K562 (cell line): ENCODE data around the gene HDAC6. TPM values are rescaled to one million over a fixed set of nuclear protein-coding genes. Genes with fewer than 3 reads are reported as not detected.

Experiments used
- polyA plus RNA-seq, 8 experiments: library from polyadenylated mRNA; depleted of rRNA in 4 of 8; stranded (reverse) in 5 of 8; unstranded in 3 of 8; fragments of >200 nt; fragmentation: Nextera tagmentation in 2 of 8; fragmentation: Illumina TruSeq in 1 of 8; extraction: Ambion mirVana in 2 of 8; extraction: Trizol in 1 of 8; gene quantifications; 2 replicates each; pipeline versions ENCODE4 v1.2.1 to v1.2.3, GENCODE V29; 2011 to 2014; ENCODE audit warnings: inconsistent platforms in 1 of 8, missing spikeins in 1 of 8
- small RNA-seq: library from RNA; depleted of rRNA; stranded (forward); fragments of <200 nt; gene quantifications from one replicate; pipeline ENCODE3, GENCODE V24; 2014
- total RNA-seq, 7 experiments: library from RNA; depleted of rRNA in 6 of 7; stranded (reverse); fragments of >200 nt in 6 of 7; fragmentation: Illumina TruSeq in 2 of 7; extraction: Trizol in 2 of 7; gene quantifications; 2 replicates each; pipeline versions ENCODE4 v1.2.1 to v1.2.3, GENCODE V29; 2011 to 2021; ENCODE audit warnings: low replicate concordance in 1 of 7

HDAC6 gene
- total and polyA plus RNA-seq, 9 of the 15 experiments (the other 6 are each of a cell fraction or from before 2014, with no cell fraction given) = 29.9 to 101 (median 71.2) TPM

Small RNA genes lying within 50 kb of the gene (small RNA-seq; reads per million reads assigned to genes)
- not detected for gene RNU6-29P

Other genes with a start within 250 kb of the HDAC6 start
Only the 7 nearest of the 16 such genes appear.
- 21.7 and 29.1 TPM in 2 replicates for gene SUV39H1, start 105.3 kb upstream of the HDAC6 start, total RNA-seq (2014; rRNA removed)
- gene SUV39H1, start 105.3 kb upstream of the HDAC6 start, total RNA-seq (2014; rRNA removed; fragmentation: Illumina TruSeq; extraction: Trizol) = 11.5 and 13.1 TPM in 2 replicates
- gene SUV39H1, start 105.3 kb upstream of the HDAC6 start, total RNA-seq (2015; rRNA removed; fragmentation: Illumina TruSeq; extraction: Trizol) = 17.9 and 19.0 TPM in 2 replicates
- 31.9 and 34.7 TPM in 2 replicates for gene SUV39H1, start 105.3 kb upstream of the HDAC6 start, total RNA-seq (2021)
- gene SUV39H1, start 105.3 kb upstream of the HDAC6 start, polyA plus RNA-seq (2011; rRNA removed) = 13.8 and 26.0 TPM in 2 replicates
- gene SUV39H1, start 105.3 kb upstream of the HDAC6 start, polyA plus RNA-seq (2014; fragmentation: Illumina TruSeq; extraction: Trizol) = 32.1 and 33.5 TPM in 2 replicates
- 1 to 10 TPM; 4.7 to 6.5 TPM for gene SUV39H1, start 105.3 kb upstream of the HDAC6 start, polyA plus RNA-seq (2014; fragmentation: Nextera tagmentation; extraction: Ambion mirVana)
- gene SUV39H1, start 105.3 kb upstream of the HDAC6 start, polyA plus RNA-seq (2014; rRNA removed) = 19.0 and 19.4 TPM in 2 replicates
- gene GLOD5, start 40.3 kb upstream of the HDAC6 start, total RNA-seq (2014; rRNA removed) = 0.27 and 1.1 TPM in 2 replicates
- gene GLOD5, start 40.3 kb upstream of the HDAC6 start, total RNA-seq (2014; rRNA removed; fragmentation: Illumina TruSeq; extraction: Trizol) = 1.5 and 1.7 TPM in 2 replicates
- gene GLOD5, start 40.3 kb upstream of the HDAC6 start, total RNA-seq (2015; rRNA removed; fragmentation: Illumina TruSeq; extraction: Trizol) = 1.7 and 2.2 TPM in 2 replicates
- 1.4 and 1.9 TPM in 2 replicates for gene GLOD5, start 40.3 kb upstream of the HDAC6 start, total RNA-seq (2021)
- gene GLOD5, start 40.3 kb upstream of the HDAC6 start, polyA plus RNA-seq (2011; rRNA removed) = 3.4 and 4.3 TPM in 2 replicates
- gene GLOD5, start 40.3 kb upstream of the HDAC6 start, polyA plus RNA-seq (2014; fragmentation: Illumina TruSeq; extraction: Trizol) = 2.2 and 3.1 TPM in 2 replicates
- 1 to 10 TPM; 3.8 to 4.4 TPM for gene GLOD5, start 40.3 kb upstream of the HDAC6 start, polyA plus RNA-seq (2014; fragmentation: Nextera tagmentation; extraction: Ambion mirVana)
- gene GLOD5, start 40.3 kb upstream of the HDAC6 start, polyA plus RNA-seq (2014; rRNA removed) = 2.0 and 3.2 TPM in 2 replicates
- 205 and 244 TPM in 2 replicates for gene GATA1, start 15.5 kb upstream of the HDAC6 start, total RNA-seq (2014; rRNA removed)
- 45.4 and 62.0 TPM in 2 replicates for gene GATA1, start 15.5 kb upstream of the HDAC6 start, total RNA-seq (2014; rRNA removed; fragmentation: Illumina TruSeq; extraction: Trizol)
- gene GATA1, start 15.5 kb upstream of the HDAC6 start, total RNA-seq (2015; rRNA removed; fragmentation: Illumina TruSeq; extraction: Trizol) = 115 and 116 TPM in 2 replicates
- gene GATA1, start 15.5 kb upstream of the HDAC6 start, total RNA-seq (2021) = 291 and 297 TPM in 2 replicates
- gene GATA1, start 15.5 kb upstream of the HDAC6 start, polyA plus RNA-seq (2011; rRNA removed) = 74.3 and 167 TPM in 2 replicates
- 273 and 284 TPM in 2 replicates for gene GATA1, start 15.5 kb upstream of the HDAC6 start, polyA plus RNA-seq (2014; fragmentation: Illumina TruSeq; extraction: Trizol)
- gene GATA1, start 15.5 kb upstream of the HDAC6 start, polyA plus RNA-seq (2014; fragmentation: Nextera tagmentation; extraction: Ambion mirVana) = 10 to 100 TPM; 11.9 to 97.4 TPM
- 206 and 246 TPM in 2 replicates for gene GATA1, start 15.5 kb upstream of the HDAC6 start, polyA plus RNA-seq (2014; rRNA removed)
- not detected in 2 replicates for gene ERAS, start 24.4 kb downstream of the HDAC6 start, total RNA-seq (2014; rRNA removed)
- gene ERAS, start 24.4 kb downstream of the HDAC6 start, total RNA-seq (2014; rRNA removed; fragmentation: Illumina TruSeq; extraction: Trizol) = not detected in 2 replicates
- not detected in 2 replicates for gene ERAS, start 24.4 kb downstream of the HDAC6 start, total RNA-seq (2015; rRNA removed; fragmentation: Illumina TruSeq; extraction: Trizol)
- not detected in 2 replicates for gene ERAS, start 24.4 kb downstream of the HDAC6 start, total RNA-seq (2021)
- 0.07 and 0.11 TPM in 2 replicates for gene ERAS, start 24.4 kb downstream of the HDAC6 start, polyA plus RNA-seq (2011; rRNA removed)
- gene ERAS, start 24.4 kb downstream of the HDAC6 start, polyA plus RNA-seq (2014; fragmentation: Illumina TruSeq; extraction: Trizol) = not detected in 2 replicates
- gene ERAS, start 24.4 kb downstream of the HDAC6 start, polyA plus RNA-seq (2014; fragmentation: Nextera tagmentation; extraction: Ambion mirVana) = not detected
- gene ERAS, start 24.4 kb downstream of the HDAC6 start, polyA plus RNA-seq (2014; rRNA removed) = 0.12 TPM in 1 of 2 replicates, not detected in the other
- 0.54 and 0.61 TPM in 2 replicates for gene PCSK1N, start 33.5 kb downstream of the HDAC6 start, total RNA-seq (2014; rRNA removed)
- not detected in 2 replicates for gene PCSK1N, start 33.5 kb downstream of the HDAC6 start, total RNA-seq (2014; rRNA removed; fragmentation: Illumina TruSeq; extraction: Trizol)
- gene PCSK1N, start 33.5 kb downstream of the HDAC6 start, total RNA-seq (2015; rRNA removed; fragmentation: Illumina TruSeq; extraction: Trizol) = not detected in 2 replicates
- gene PCSK1N, start 33.5 kb downstream of the HDAC6 start, total RNA-seq (2021) = 0.36 and 0.55 TPM in 2 replicates
- 0.16 TPM in 1 of 2 replicates, not detected in the other for gene PCSK1N, start 33.5 kb downstream of the HDAC6 start, polyA plus RNA-seq (2011; rRNA removed)
- not detected in 2 replicates for gene PCSK1N, start 33.5 kb downstream of the HDAC6 start, polyA plus RNA-seq (2014; fragmentation: Illumina TruSeq; extraction: Trizol)
- gene PCSK1N, start 33.5 kb downstream of the HDAC6 start, polyA plus RNA-seq (2014; fragmentation: Nextera tagmentation; extraction: Ambion mirVana) = not detected
- 0.07 and 0.85 TPM in 2 replicates for gene PCSK1N, start 33.5 kb downstream of the HDAC6 start, polyA plus RNA-seq (2014; rRNA removed)
- 122 and 171 TPM in 2 replicates for gene TIMM17B, start 95.7 kb downstream of the HDAC6 start, total RNA-seq (2014; rRNA removed)
- gene TIMM17B, start 95.7 kb downstream of the HDAC6 start, total RNA-seq (2014; rRNA removed; fragmentation: Illumina TruSeq; extraction: Trizol) = 45.7 and 66.0 TPM in 2 replicates
- 94.8 and 95.4 TPM in 2 replicates for gene TIMM17B, start 95.7 kb downstream of the HDAC6 start, total RNA-seq (2015; rRNA removed; fragmentation: Illumina TruSeq; extraction: Trizol)
- gene TIMM17B, start 95.7 kb downstream of the HDAC6 start, total RNA-seq (2021) = 156 and 158 TPM in 2 replicates
- 115 and 134 TPM in 2 replicates for gene TIMM17B, start 95.7 kb downstream of the HDAC6 start, polyA plus RNA-seq (2011; rRNA removed)
- 140 and 176 TPM in 2 replicates for gene TIMM17B, start 95.7 kb downstream of the HDAC6 start, polyA plus RNA-seq (2014; fragmentation: Illumina TruSeq; extraction: Trizol)
- gene TIMM17B, start 95.7 kb downstream of the HDAC6 start, polyA plus RNA-seq (2014; fragmentation: Nextera tagmentation; extraction: Ambion mirVana) = 10 to 100 TPM in 1 of 2 experiments, 1 to 10 TPM in 1; 9.9 to 69.0 TPM
- gene TIMM17B, start 95.7 kb downstream of the HDAC6 start, polyA plus RNA-seq (2014; rRNA removed) = 176 and 184 TPM in 2 replicates
- gene PQBP1, start 95.9 kb downstream of the HDAC6 start, total RNA-seq (2014; rRNA removed) = 255 and 262 TPM in 2 replicates
- 64.7 and 75.4 TPM in 2 replicates for gene PQBP1, start 95.9 kb downstream of the HDAC6 start, total RNA-seq (2014; rRNA removed; fragmentation: Illumina TruSeq; extraction: Trizol)
- gene PQBP1, start 95.9 kb downstream of the HDAC6 start, total RNA-seq (2015; rRNA removed; fragmentation: Illumina TruSeq; extraction: Trizol) = 112 and 113 TPM in 2 replicates
- gene PQBP1, start 95.9 kb downstream of the HDAC6 start, total RNA-seq (2021) = 182 and 197 TPM in 2 replicates
- gene PQBP1, start 95.9 kb downstream of the HDAC6 start, polyA plus RNA-seq (2011; rRNA removed) = 72.8 and 81.5 TPM in 2 replicates
- gene PQBP1, start 95.9 kb downstream of the HDAC6 start, polyA plus RNA-seq (2014; fragmentation: Illumina TruSeq; extraction: Trizol) = 227 and 228 TPM in 2 replicates
- 10 to 100 TPM; 41.3 to 77.0 TPM for gene PQBP1, start 95.9 kb downstream of the HDAC6 start, polyA plus RNA-seq (2014; fragmentation: Nextera tagmentation; extraction: Ambion mirVana)
- 172 and 186 TPM in 2 replicates for gene PQBP1, start 95.9 kb downstream of the HDAC6 start, polyA plus RNA-seq (2014; rRNA removed)